Forelimb muscle (tissue), 1 donor: Measurements from ENCODE around the gene CEACAM16. TPM values are rescaled to one million over a fixed set of nuclear protein-coding genes. Genes with fewer than 3 reads are reported as not detected.
"Not testable (repeated sequence)": the region's sequence is repeated elsewhere in the genome, so short reads cannot be mapped to it uniquely, and the experiment has no call there.

Experiments
- DNase-seq: peaks from one replicate; pipeline ENCODE4 v3.0.0-alpha.2; 2013; ENCODE audit warnings: low read depth
- polyA plus RNA-seq: library from polyadenylated mRNA; unstranded; fragments of 120-200 nt; gene quantifications from one replicate; pipeline ENCODE4 v1.2.1, GENCODE V29; 2013; ENCODE audit not compliant: insufficient read length

Gene CEACAM16
- polyA plus RNA-seq, 1 donor: 0.37 TPM

DNA sequence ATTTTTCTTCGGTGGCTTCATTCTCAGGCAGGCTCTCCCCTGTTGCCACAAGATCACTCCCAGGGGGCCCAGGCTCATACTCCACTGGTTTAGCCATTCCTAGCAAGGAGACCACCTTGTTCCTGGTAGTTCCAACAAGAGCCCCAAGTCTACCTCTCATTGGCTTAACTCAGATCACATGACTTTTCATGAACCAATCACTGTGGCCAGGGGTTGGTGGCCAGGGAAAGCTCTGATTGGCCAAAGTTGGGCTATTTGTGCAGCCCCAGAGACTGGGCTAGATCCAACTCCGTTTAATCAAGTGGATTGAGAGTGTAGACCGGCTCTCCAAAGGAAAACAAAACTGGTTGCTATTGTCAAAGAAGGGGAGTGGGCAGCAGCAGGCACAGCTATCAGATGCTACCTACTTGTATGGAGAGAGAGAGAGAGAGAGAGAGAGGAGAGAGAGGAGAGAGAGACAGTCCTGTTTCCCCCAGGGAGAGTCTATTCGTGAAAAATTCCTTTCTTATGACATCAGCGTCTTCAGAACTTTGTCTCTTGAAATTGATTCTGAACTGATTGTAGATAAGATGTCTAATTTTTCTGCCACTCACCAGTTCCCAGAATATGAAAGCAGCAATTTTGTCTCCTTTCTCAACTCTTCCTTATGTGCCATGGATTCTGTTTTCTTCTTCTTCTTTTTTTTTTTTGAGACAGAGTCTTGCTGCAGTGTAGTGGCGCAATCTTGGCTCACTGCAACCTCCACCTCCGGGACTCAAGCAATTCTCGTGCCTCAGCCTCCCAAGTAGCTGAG lies 21.7 kb upstream of the CEACAM16 start:
- no peak for DNase-seq

DNA sequence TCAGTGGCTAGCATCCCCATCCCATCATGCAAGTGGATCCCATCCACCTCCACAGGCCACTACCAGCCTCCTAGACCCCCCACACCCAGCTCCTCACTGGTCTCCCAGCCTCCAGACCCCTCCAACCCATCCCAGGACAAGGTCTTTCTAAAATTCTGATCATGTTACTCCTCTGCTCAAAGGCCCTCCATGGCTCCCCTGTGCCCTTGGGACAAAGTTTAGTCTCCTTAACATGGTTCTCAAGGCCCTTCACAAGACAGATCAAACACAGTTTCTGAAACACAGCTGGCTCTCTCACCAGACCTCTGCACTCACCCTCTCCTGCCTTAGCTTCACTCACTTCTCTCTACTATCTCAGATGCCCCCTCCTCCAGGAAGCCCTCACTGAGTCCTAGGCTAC lies 18.4 kb upstream of the CEACAM16 start:
- DNase-seq: no peak

DNA sequence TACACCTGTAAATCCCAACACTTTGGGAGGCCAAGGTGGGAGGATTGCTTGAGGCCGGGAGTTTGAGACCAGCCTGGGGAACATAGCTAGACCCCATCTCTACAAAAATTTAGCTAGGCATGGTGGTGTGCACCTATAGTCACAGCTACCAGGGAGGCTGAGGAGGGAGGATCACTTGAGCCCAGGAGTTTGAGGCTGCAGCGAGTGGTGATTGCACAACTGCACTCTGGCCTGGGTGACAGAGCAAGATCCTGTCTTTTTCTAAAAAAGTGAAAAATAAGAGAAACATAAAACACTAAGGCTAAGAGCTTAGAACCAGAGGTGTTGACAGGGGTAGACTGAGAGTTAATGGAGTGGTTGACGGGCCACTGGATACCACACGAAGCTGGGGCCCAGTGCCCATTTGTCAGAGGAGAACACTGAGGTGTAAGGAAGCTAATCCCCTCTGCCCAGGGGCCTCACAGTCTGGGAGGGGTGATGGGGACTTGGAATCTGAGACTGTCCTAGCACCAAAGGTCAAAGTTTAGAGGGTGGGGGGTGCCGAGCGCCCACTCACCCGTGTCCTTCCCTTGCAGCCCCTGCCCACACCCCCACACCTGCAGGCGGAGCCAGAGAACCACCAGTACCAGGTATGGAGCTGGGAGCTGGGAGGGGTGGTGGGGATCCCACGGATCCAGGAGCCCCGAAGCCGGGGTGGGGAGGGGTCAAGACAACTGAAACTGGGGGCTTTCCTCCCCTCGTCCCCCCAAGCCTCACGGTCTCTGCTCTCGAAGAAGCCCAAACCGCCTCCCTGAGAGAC lies 16.8 kb upstream of the CEACAM16 start:
- no peak for DNase-seq

DNA sequence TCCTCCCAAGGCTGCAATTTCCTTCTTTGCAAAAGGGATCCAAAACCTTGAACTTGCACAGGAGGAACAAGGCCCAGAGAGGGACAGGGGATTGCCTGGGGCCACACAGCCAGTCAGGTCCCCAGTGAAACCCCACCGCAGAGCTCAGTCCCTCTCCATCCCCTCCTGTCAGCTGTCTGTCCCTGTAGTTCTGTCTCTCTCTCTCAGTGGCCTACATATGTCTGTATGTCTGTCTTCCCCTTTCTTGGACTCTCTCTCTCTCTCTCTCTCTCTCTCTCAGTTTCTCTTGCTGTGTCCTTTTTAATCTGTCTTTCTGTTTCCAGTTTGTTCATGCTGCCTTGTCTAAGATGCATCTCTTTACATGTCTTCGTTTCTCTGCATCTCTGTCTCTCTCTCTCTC lies 16.1 kb upstream of the CEACAM16 start:
- DNase-seq: no peak

DNA sequence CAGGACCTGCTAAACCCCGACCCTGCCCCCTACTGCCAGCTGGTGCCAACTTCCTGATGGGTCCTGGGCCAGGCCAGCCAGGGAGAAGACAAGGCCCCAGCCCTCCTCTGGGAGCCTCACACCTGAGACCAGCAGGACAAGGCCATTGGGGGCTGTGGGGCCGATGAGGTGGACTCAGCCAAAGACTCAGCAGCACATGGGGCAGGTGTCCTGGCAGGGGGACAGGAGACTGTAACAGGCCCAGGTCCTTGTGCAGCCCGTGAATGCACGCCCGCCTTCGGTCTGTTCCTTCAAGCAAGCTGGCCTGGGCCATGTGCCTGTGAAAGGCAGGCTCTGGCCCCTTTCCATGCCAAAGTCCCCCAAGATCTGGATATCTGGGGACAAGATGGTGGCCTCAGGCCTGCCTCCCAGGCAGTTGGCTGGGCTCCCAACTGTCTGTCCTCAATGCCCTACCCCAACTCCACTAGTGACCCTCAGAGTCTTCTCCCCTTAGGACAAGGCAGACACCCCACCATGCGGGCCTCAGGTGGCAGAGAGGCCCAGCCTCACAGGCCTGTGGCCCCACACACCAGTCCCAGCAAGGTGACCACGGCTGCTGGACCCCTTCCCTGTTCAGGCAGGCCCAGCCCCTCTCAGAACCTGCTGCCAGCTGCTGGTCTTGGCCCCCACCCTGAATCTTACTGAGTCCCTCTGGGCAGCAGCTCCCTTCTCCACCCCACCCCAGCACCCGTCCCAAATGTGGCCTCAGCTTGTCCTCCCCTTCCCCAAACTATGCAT lies 15.3 kb upstream of the CEACAM16 start:
- DNase-seq: no peak

DNA sequence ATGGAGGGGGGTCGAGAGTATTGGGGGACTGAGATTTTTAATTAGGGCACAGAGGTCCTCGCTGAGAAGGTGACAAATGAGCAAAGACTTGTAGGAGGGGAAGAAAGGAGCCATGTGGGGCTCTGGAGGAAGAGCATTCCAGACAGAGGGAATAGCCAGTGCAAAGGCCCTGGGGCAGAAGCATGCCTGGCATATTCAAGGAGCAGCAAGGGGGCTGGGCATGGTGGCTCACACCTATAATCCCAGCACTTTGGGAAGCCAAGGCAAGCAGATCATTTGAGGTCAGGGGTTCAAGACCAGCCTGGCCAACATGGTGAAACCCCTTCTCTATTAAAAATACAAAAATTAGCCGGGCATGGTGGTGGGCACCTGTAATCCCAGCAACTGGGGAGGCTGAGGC lies 14.6 kb upstream of the CEACAM16 start:
- DNase-seq: not testable (repeated sequence)

DNA sequence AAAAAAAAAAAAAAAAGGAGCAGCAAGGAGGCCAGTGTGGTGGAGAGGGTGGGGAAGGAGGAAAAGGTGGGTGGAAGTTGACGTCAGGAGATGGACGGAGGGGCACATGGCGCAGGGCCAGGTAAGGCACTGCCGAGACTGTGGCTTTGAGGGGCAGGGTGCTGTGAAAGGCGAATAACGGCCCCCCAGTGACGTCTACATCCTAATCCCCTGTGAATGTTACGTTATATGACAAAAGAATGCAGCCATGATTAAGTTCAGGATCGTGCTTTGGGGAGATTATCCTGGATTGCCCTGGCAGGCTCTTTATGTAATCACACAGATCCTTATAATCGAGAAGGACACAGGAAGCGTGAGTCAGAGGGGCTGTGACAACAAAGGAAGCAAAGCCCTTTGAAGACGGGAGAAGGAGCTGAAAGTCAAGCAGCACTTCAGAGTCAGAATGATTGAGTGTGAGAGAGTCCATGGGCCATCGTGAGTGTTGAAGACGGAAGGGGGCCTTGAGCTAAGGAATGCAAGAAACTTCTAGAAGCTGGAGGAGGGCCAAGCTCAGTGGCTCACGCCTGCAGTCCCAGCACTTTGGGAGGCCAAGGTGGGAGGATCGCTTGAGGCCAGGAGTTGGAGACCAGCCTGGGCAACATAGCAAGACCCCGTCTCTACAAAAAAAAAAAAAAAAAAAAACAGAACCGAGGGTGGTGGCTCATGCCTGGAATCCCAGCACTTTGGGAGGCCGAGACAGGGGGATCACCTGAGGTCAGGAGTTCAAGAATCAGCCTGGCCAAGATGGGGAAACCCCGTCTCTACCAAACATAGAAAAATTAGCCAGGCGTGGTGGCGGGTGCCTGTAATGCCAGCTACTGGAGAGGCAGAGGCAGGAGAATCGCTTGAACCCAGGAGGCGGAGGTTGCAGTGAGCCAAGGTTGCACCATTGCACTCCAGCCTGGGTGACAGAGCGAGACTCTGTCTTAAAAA lies 13.8 kb upstream of the CEACAM16 start:
- no peak for DNase-seq

DNA sequence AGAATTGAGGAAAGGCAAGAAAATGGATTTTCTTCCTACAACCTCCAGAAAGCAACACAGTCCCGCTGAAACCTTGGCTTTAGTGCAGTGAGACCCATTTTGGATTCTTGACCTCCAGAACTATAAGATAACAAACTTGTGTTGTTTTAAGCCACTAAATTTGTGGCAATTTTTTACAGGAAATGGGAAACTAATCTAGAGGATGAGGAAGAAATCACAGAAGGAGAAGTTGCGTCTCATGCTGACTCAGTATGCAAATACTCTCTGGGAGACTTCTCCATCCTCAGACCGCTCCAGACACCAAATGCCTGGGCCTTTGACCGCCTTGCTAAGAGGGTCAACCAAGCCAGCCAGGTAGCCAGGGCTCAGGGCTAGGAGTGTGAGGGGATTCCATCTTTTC lies 13.1 kb upstream of the CEACAM16 start:
- no peak for DNase-seq

DNA sequence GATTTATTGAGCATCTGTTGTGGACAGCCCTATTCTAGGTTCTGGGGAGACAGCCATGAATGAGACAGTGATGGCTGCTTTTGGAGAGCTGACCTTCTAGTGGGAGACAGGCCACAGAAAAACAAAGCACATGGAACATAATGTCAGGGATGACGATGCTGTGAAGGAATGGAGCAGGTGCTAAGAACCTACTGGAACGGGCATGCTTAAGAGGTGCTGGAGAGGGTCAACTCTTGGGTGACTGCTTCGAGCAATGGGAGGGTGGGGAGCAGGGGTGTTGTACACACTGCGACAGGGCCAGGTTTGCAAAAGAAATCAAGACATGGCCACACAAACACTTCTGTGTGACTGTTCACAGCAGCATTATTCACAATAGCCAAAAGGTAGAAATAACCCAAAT lies 12.1 kb upstream of the CEACAM16 start:
- no peak for DNase-seq

DNA sequence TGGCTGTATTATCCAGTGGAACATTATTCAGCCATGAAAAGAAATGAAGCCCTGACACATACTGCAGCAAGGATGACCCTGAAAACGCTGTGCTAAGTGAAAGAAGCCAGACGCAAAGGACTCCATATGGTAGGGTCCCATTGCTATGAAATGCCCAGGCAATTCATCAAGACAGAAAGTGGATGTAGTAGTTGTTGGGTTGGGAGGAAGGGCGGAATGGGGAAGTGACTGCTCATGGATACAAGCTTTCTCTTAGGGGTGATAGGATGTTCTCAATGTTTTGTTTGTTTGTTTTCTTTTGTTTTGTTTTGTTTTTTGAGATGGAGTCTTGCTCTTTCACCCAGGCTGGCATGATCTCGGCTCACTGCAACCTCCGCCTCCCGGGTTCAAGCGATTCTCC lies 11.1 kb upstream of the CEACAM16 start:
- DNase-seq: no peak

DNA sequence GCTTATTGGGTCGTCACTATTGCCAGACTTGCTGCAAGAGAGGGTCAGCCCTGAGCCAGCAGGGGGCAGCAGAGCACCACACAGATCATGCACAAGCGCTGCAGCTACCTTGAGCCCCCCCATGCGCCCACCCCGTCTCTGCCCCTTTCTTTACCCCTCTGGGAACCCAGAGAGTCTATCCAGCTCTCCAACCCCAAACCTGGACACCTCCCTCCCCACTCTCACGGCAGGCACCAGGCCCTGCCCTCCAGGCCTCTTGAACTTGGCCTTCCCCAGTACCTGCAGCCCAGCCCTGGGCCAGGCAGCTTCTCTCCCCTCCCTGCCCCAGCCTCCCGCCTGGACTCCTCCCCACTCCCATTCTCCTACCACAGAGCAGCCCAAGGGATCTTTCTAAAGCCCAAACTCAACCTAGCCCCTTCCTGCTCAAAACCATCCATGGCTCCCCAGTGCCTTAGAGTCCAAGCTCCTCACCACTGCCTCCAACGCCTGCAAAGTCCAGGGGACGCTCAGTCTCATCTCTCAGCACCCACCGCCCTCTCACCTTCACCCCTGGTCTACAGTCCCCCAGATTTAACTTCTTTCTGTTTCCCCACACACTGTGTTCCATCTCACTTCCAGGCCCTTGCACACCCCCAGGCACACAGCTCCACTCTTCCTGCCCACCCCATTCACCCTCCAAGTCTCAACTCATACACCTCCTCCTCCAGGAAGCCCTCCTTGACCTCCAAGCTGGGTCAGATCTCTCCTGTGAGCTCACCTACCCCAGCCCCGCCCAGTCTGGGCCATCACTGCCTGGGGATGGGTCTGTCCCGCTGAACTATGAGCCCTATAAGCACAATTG lies 9.4 kb upstream of the CEACAM16 start:
- DNase-seq: no peak

DNA sequence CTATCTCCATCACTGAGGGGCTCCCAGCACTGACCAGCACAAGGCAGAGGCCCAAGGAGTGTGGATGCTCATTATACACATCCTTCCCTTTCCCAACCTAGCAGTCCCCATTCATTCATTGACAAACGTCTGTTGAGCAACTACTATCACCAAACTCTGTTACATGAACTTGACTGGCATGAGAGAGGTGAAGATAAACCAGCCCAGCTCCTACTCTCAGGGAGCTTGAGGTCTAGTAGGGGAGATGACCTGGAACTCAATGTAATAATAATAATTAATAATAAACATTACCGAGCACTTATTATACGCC lies 8.9 kb upstream of the CEACAM16 start:
- DNase-seq: no peak

DNA sequence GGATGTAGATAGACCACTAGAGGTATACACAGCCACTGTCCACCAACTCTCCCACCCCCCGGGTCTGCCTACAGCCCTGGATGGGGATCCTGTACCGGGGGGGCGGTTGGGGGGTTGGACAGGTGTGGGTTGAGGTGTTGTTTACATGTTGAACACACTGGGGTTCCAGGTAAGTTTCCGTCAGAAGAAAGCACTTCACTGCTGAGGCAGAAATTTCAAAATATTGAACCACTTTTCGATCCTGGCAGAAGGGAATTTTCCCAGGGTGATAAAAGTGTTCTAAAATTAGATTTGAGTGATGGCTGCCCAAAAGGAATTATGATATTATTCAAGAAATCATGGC lies 6.6 kb upstream of the CEACAM16 start:
- DNase-seq: no peak

DNA sequence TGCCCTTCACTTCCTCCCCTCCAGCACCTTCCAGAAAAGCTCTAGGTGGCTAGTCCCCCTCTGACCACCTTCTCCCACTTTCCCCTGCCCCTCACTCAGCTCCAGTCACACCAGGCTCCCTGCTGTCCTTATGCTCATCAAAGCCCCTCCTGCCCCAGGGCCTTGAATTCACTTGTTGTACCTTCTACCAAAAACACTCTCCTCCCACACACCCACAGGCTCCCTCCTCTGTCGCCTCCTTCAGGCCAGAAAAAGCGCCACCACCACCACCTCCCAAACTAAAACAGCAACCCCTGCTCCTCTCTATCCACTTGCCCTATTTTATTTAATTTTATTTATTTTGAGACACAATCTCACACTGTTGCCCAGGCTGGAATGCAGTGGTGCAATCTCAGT lies 4.8 kb upstream of the CEACAM16 start:
- no peak for DNase-seq

DNA sequence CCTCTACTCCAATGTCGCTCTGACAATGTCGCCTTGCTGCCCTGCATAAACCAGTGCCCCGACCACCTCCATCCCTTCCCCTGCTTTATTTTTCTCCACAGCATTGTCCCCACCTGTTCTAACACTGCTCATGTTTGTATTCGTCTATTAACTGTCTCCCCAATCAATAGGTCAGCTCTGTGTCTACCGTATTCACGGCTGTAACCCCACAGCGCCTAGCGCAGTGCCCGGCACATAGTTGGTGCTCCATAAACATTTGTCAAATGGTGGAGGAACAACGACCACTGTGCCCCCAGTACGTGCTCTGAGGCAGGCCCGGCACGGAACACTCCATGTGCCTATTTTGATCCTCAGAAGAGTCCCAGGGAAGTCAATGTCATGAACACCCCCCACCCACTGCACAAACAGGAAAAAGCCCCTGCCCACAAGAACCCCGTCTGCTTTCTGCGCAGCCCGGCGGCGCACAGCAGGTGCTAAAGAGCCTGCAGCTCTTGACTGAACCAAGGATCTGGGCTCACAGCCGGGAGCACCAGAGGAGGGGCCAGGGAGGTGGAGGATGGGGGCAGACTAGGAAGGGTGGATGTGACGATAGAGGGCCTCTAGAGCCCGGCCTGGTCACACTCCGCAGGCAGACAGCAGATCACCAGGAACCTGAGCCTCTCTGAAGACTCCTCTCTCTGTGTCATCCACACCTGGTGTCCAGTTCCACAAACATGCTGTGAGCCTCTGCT lies 1.8 kb upstream of the CEACAM16 start:
- no peak for DNase-seq

DNA sequence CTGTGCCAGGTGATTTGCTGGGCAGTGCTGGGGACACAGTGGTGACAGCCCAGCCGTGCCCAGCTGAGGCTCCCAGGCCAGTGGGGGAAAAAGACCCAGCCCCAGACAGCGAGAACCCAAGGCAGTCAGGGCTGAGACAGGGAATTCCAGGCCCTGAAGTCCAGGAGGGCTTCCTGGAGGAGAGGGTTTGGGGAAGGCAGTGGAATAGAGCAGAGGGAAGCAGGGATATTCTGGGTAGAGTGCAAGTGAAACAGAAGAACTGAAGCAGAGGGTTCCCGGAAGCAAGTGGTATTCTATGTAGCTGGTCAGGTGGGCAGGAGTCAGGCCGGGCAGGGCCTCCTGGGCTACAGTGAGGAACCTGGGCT lies 1.3 kb upstream of the CEACAM16 start:
- DNase-seq: no peak

DNA sequence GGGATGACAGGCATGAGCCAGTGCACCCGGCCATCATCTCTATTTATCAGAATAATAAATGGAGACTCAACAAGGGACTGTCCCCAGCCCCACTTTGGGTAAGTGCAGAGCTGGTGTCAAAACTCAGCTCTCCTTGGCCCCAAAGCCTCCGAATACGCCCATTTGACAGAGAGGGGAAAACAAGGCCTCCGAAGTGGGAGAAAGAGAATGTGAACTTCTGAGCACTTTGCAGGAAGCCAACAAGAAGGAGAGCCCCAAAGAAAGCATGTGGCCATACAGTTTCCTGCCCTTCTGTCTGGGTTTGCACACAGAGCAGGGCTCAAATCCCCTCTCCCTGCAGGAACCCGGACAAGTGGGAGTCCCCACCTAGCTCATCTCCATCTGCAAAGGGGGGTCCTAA lies 1.6 kb downstream of the CEACAM16 start:
- no peak for DNase-seq

DNA sequence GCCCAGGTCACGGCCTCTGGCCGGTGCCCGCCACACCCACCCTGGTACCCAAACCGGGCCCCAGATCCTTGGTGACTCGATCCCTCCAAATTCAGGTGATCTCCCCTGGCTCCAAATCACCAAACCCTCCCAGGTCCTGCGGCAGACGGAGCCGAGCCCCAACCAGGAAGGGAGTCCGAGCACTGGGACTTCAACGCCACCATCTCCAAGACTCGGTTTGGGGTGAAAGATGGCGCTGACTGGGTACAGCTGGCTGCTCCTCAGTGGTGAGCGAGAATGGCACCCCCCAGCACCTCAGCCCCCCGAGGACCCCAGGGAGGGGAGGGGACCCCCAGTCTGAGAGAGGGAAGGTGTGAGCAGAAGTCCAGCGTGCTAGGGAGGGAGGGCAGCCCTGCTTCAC lies 2.3 kb downstream of the CEACAM16 start:
- DNase-seq: no peak

DNA sequence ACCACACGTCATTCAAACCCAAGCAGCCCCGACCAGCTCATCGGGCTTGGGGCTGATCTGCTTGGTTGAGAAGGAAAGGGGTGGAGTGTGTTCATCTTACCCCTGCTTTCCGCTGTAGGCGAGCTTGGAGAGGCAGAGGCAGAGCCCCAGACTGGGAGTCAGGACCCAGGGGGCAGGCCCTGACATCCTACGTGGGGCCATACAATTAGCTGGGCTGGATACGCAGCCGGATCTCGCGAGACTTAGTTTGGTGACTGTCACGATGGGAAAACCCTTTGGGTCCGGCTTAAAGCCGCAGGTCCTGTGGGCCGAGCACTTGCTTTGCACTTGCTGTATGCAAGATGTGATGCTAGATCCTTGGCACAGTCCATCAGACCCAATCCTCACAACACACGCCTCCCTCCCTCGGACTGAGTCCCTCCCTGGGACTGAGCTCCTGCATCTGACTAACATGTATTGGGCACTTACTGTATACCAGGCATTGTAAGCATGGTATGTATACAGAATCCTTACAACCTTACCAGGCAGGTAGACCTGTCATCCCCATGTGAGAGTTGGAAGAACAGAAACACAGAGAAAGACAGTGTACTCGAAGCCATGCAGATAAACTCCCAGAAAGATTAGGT lies 3.7 kb downstream of the CEACAM16 start:
- DNase-seq: no peak
